AG04449 (cell line): Measurements from ENCODE around the gene TSPAN2.

Experiments used
- CTCF ChIA-PET: fragments of 350-600 bp; formaldehyde crosslinking; extraction: SDS; loops from one replicate; lab custom pipeline; 2021; ENCODE audit warnings: antibody characterized with exemption; lab: Yijun Ruan, JAX
- POLR2A ChIA-PET: fragments of 400-600, 350-600 bp; formaldehyde crosslinking; extraction: SDS; loops from one replicate; lab custom pipeline; 2020; ENCODE audit warnings: antibody characterized with exemption, inconsistent platforms; lab: Yijun Ruan, JAX
- DNase-seq: peaks from one replicate; pipeline ENCODE4 v3.0.0-alpha.2; 2010; ENCODE audit warnings: low read depth, low spot score
- H3K4me3 ChIP-seq: 2 replicates; pipeline ENCODE4 v1.5.1; 2011; ENCODE audit warnings: low read depth, mild to moderate bottlenecking, control low read depth, low read length
- TF ChIP-seq, protein P1 (sequence below): IDR thresholded peaks from one replicate; pipeline ENCODE4 v1.5.1; 2011; ENCODE audit warnings: mild to moderate bottlenecking, moderate library complexity, low read length, control low read depth, inconsistent platforms; ENCODE audit not compliant: insufficient read depth; ENCODE audit errors: missing control alignments

Gene TSPAN2

GRCh38 chr1:115089420-115090185 lies at the start of gene TSPAN2:
Gene TSPAN2, minus strand, starts transcription at chr1:115089503. Its CDS starts 71 bp downstream, at chr1:115089432.
- H3K4me3 ChIP-seq = peak within 1 kb of the TSS; percentile 64
- ChIA-PET CTCF (interaction anchor here (1.1 to 4.8 kb wide), 7 partner anchors 9 to 109 kb away, joined by 3 to 21 read pairs (median 4); no protein-coding TSS in a partner anchor), POLR2A (no interaction called here)
- TF ChIP-seq, protein P1, sequence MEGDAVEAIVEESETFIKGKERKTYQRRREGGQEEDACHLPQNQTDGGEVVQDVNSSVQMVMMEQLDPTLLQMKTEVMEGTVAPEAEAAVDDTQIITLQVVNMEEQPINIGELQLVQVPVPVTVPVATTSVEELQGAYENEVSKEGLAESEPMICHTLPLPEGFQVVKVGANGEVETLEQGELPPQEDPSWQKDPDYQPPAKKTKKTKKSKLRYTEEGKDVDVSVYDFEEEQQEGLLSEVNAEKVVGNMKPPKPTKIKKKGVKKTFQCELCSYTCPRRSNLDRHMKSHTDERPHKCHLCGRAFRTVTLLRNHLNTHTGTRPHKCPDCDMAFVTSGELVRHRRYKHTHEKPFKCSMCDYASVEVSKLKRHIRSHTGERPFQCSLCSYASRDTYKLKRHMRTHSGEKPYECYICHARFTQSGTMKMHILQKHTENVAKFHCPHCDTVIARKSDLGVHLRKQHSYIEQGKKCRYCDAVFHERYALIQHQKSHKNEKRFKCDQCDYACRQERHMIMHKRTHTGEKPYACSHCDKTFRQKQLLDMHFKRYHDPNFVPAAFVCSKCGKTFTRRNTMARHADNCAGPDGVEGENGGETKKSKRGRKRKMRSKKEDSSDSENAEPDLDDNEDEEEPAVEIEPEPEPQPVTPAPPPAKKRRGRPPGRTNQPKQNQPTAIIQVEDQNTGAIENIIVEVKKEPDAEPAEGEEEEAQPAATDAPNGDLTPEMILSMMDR = peak; percentile 48
- no peak for DNase-seq

DNA sequence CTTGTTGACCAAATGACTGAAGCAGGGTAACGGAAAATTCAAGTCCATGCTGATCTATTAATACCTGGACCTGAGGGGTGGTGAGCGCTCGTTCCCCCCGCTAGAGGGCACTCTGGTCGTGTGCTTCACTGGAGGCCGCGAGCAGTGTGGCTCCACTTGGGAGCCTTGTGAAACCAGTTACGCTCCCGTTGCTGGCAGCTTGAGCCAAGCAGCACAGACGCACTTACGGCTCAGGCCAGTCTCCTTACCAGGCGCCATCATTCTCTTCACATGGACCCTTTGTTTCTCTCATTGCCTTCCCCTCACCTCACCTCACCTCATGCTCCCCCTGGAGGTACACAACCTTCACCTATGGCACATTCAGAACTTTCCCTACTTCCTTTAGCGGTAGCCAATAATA lies 49.7 kb upstream of the TSPAN2 start:
- peak; percentile 87 for DNase-seq
- ChIA-PET CTCF (interaction anchor here (0.7 to 10.2 kb wide), 39 partner anchors 12 to 465 kb away, joined by 3 to 199 read pairs (median 5); no protein-coding TSS in a partner anchor), POLR2A (interaction anchor here (0.8 to 1.7 kb wide), 3 partner anchors 141 to 184 kb away, joined by 4 read pairs; no protein-coding TSS in a partner anchor)
- TF ChIP-seq, protein P1 = peak; percentile 88
- H3K4me3 ChIP-seq = no peak overlapping the region

DNA sequence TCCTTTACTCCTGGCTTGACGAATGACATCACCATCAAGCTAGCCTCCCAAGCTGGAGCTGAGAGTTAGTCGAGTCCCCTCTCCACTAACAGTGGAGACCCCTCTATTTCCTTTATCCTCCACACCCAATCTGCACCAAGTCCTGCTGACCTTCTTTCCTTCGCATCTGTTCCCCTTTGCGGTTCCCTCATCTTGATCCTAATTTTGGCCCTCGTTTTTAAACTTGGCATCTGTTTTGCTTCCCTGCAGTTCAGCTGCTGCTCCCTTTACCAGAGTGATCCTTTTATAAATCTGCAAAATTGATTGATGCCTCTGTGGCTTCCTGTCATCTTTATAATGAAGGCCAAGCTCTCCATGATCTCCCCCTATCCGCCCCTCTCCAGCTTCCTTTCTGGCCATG lies 49.0 kb upstream of the TSPAN2 start:
- ChIA-PET POLR2A (interaction anchor here (0.7 to 1.7 kb wide), 3 partner anchors 162 to 194 kb away, joined by 4 read pairs; no protein-coding TSS in a partner anchor), CTCF (interaction anchor here (0.6 to 10.2 kb wide), 40 partner anchors 9 to 456 kb away, joined by 3 to 199 read pairs (median 6); partner anchors contain the start of gene NGF)
- no peak for DNase-seq
- TF ChIP-seq, protein P1 = no peak
- H3K4me3 ChIP-seq = no peak overlapping the region

DNA sequence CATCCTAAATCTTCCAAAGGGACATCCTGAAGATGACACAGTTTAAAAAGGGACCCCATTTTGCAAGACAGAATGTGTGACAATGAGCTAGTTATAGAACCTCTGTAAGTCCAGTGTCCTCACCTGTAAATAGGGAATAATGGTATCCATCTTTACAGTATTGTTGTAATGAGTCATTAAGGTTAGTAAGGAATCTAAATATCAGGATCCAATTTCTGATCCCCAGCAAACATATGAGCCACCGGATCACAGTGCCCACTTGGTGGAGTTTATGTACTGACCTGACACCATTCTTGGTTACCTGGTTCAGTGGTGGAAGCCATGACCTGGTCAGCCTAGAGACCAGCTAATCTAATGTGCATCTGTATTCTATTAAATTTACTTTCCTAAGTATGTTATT lies 47.9 kb upstream of the TSPAN2 start:
- H3K4me3 ChIP-seq = no peak overlapping the region
- DNase-seq = no peak
- POLR2A ChIA-PET = interaction anchor here (1.1 to 1.2 kb wide), 2 partner anchors 145 to 459 kb away, joined by 3 read pairs; no protein-coding TSS in a partner anchor
- TF ChIP-seq, protein P1 = no peak
- CTCF ChIA-PET = interaction anchor here (0.7 to 10.2 kb wide), 43 partner anchors 10 to 570 kb away, joined by 3 to 199 read pairs (median 6); partner anchors contain the start of gene NGF

GRCh38 chr1:115136706-115137105 lies 47.4 kb upstream of the TSPAN2 start:
- TF ChIP-seq, protein P1 = no peak
- POLR2A ChIA-PET = interaction anchor here (1.1 to 1.2 kb wide), 2 partner anchors 146 to 459 kb away, joined by 3 read pairs; no protein-coding TSS in a partner anchor
- no peak overlapping the region for H3K4me3 ChIP-seq
- no peak for DNase-seq
- CTCF ChIA-PET = interaction anchor here (0.7 to 10.2 kb wide), 32 partner anchors 10 to 570 kb away, joined by 3 to 199 read pairs (median 5); partner anchors contain the start of gene NGF
